SH-SY5Y (cell line): Measurements from ENCODE around the gene RFTN2.

Experiments
- GATA2 ChIP-seq: IDR thresholded peaks from 2 replicates; pipeline ENCODE4 v1.6.1; 2011; ENCODE audit warnings: mild to moderate bottlenecking, low read depth, low read length
- GATA3 ChIP-seq: IDR thresholded peaks from 2 replicates; pipeline ENCODE4 v1.6.1; 2011; ENCODE audit warnings: low read depth, mild to moderate bottlenecking, low read length, moderate library complexity

DNA sequence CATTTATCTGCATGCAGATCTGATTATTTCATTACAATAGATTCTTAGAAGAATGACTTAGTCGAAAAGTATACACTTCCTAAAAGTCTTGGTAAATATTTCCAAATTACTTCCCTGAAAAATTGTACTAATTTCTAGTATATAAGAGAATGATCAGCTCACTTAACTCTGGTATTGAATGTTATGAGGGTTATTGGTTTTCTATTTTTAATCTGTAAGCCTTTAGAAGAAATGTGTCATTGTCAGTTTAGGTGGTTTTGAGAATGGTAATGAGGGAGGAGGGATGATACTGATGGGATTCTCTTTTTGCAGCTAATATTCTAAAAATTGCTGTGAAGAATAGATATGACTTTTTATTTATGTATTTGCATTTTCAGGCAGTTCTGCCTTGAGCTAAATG lies 135.7 kb downstream of the RFTN2 start:
- TF ChIP-seq GATA2 = no peak
- no peak for TF ChIP-seq GATA3
